HG03460 (cell line): ENCODE measurements around the gene SNRNP35.
"Not testable (repeated sequence)": the region's sequence is repeated elsewhere in the genome, so short reads cannot be mapped to it uniquely, and the experiment has no call there.

Experiments used
- ATAC-seq: cut with Tn5 transposase; IDR thresholded peaks from one replicate; pipeline ENCODE4 v1.9.1; 2021; ENCODE audit not compliant: unreplicated experiment

Gene SNRNP35

GRCh38 chr12:123446333-123446713, 11.6 kb upstream of the SNRNP35 start:
- no peak for ATAC-seq

- no peak for ATAC-seq
Measured at GRCh38 chr12:123449249-123449733, 8.6 kb upstream of the SNRNP35 start.

- no peak for ATAC-seq
Measured at GRCh38 chr12:123449856-123450255, 8.1 kb upstream of the SNRNP35 start.

GRCh38 chr12:123450636-123451035, 7.3 kb upstream of the SNRNP35 start:
- ATAC-seq = no peak

- not testable (repeated sequence) for ATAC-seq
Measured at GRCh38 chr12:123452276-123452550, 5.7 kb upstream of the SNRNP35 start.

- no peak for ATAC-seq
Measured at GRCh38 chr12:123453165-123453564, 4.8 kb upstream of the SNRNP35 start.

GRCh38 chr12:123463174-123463573, 5.2 kb downstream of the SNRNP35 start:
- ATAC-seq = not testable (repeated sequence)

- no peak for ATAC-seq
Measured at GRCh38 chr12:123465084-123465483, 7.1 kb downstream of the SNRNP35 start.

GRCh38 chr12:123468786-123469185, 10.8 kb downstream of the SNRNP35 start:
- ATAC-seq = peak; percentile 74

- ATAC-seq = no peak
Measured at GRCh38 chr12:123469978-123470377, 12.0 kb downstream of the SNRNP35 start.

GRCh38 chr12:123471374-123472068, 13.6 kb downstream of the SNRNP35 start:
- no peak for ATAC-seq

GRCh38 chr12:123472438-123472849, 14.5 kb downstream of the SNRNP35 start:
- ATAC-seq = no peak

GRCh38 chr12:123474485-123475245, 16.7 kb downstream of the SNRNP35 start:
- no peak for ATAC-seq

GRCh38 chr12:123475246-123475703, 17.3 kb downstream of the SNRNP35 start:
- no peak for ATAC-seq

GRCh38 chr12:123478069-123478468, 20.1 kb downstream of the SNRNP35 start:
- ATAC-seq = no peak

- ATAC-seq = no peak
Measured at GRCh38 chr12:123478762-123479161, 20.8 kb downstream of the SNRNP35 start.

GRCh38 chr12:123479442-123480180, 21.7 kb downstream of the SNRNP35 start:
- ATAC-seq = no peak

- not testable (repeated sequence) for ATAC-seq
Measured at GRCh38 chr12:123481251-123481650, 23.3 kb downstream of the SNRNP35 start.

- no peak for ATAC-seq
Measured at GRCh38 chr12:123482876-123483275, 24.9 kb downstream of the SNRNP35 start.

GRCh38 chr12:123483602-123484248, 25.8 kb downstream of the SNRNP35 start:
- ATAC-seq = no peak

GRCh38 chr12:123485756-123486155, 27.8 kb downstream of the SNRNP35 start:
- no peak for ATAC-seq
